Caco-2 (cell line): Measurements from ENCODE around the gene DUOX1. TPM values are rescaled to one million over a fixed set of nuclear protein-coding genes. Genes with fewer than 3 reads are reported as not detected.

Source experiments
- BruUV-seq: library from RNA; stranded (reverse); fragments of 400-500 nt; replicated peaks from 2 replicates; lab custom pipeline; 2021; lab: Mats Ljungman, UMichigan
- CTCF ChIA-PET: fragments of 300-600 bp; sonication (Branson Sonifier 250); formaldehyde crosslinking; loops from one replicate; lab custom pipeline; 2022; ENCODE audit warnings: antibody characterized with exemption; lab: Charles Lee
- POLR2A ChIA-PET: fragments of 300-600 bp; sonication (Branson Sonifier 250); formaldehyde crosslinking; loops from one replicate; lab custom pipeline; 2022; ENCODE audit warnings: antibody characterized with exemption; lab: Charles Lee
- DNase-seq, 2 experiments: peaks; one replicate each; pipeline versions ENCODE4 v3.0.0 to v3.0.0-alpha.2; 2020 to 2022
- H3K27me3 ChIP-seq: replicated peaks from 2 replicates; pipeline ENCODE4 v1.6.0; 2011; ENCODE audit warnings: low read length; ENCODE audit not compliant: control insufficient read depth, insufficient read depth
- H3K36me3 ChIP-seq: 2 replicates; pipeline ENCODE4 v1.5.1; 2011; ENCODE audit warnings: low read length; ENCODE audit not compliant: control insufficient read depth, insufficient read depth
- H3K4me1 ChIP-seq: fragments of 250-450 bp; sonication (Bioruptor Pico); 2 replicates; pipeline ENCODE4 v1.5.1; 2020; ENCODE audit warnings: mild to moderate bottlenecking
- H3K4me3 ChIP-seq: 2 replicates; pipeline ENCODE4 v1.5.1; 2011; ENCODE audit warnings: low read depth, mild to moderate bottlenecking, control low read depth, low read length
- H3K9me3 ChIP-seq: fragments of 250-450 bp; sonication (Bioruptor Pico); 2 replicates; pipeline ENCODE4 v1.5.1; 2020; ENCODE audit warnings: mild to moderate bottlenecking, moderate library complexity
- H3K27ac Mint-ChIP-seq: one replicate; pipeline ENCODE4 v1.8.0; 2022; ENCODE audit warnings: mixed read lengths; ENCODE audit not compliant: unreplicated experiment
- H3K27me3 Mint-ChIP-seq: one replicate; pipeline ENCODE4 v1.8.0; 2022; ENCODE audit warnings: mixed read lengths; ENCODE audit not compliant: insufficient read depth, unreplicated experiment
- H3K36me3 Mint-ChIP-seq: one replicate; pipeline ENCODE4 v1.8.0; 2022; ENCODE audit warnings: mild to moderate bottlenecking, mixed read lengths; ENCODE audit not compliant: insufficient read depth, unreplicated experiment
- H3K4me1 Mint-ChIP-seq: one replicate; pipeline ENCODE4 v1.8.0; 2022; ENCODE audit warnings: low read depth, mixed read lengths; ENCODE audit not compliant: unreplicated experiment
- H3K4me3 Mint-ChIP-seq: one replicate; pipeline ENCODE4 v1.8.0; 2022; ENCODE audit warnings: mild to moderate bottlenecking, moderate library complexity, mixed read lengths; ENCODE audit not compliant: unreplicated experiment
- H3K9me3 Mint-ChIP-seq: one replicate; pipeline ENCODE4 v1.8.0; 2022; ENCODE audit warnings: mixed read lengths; ENCODE audit not compliant: unreplicated experiment
- CTCF ChIP-seq, 2 experiments: fragments of 200-600 bp in 1 of 2; IDR thresholded peaks; 1 replicate in 1 of 2; 2 replicates in 1 of 2; pipeline versions ENCODE4 v1.5.1 to v1.8.0; 2011 to 2022; ENCODE audit warnings: antibody characterized with exemption in 1 of 2, control low read depth in 1 of 2, inconsistent platforms in 1 of 2, low read depth in 1 of 2, low read length in 1 of 2, mild to moderate bottlenecking in 1 of 2, moderate library complexity in 1 of 2; ENCODE audit not compliant: insufficient read depth in 1 of 2, severe bottlenecking in 1 of 2, unreplicated experiment in 1 of 2
- intact Hi-C: fragments of 100-400 bp; cut with micrococcal nuclease; formaldehyde crosslinking; loops from one replicate; pipeline ENCODE4 v1.10.0; 2022; ENCODE audit not compliant: unreplicated experiment
- total RNA-seq: library from RNA; stranded (reverse); gene quantifications from 2 replicates; pipeline ENCODE4 v1.2.3, GENCODE V29; 2022

Gene DUOX1
- total RNA-seq, 1 experiment from 2014 or later = 0.14 TPM

- ChIA-PET CTCF (interaction anchor here (1.2 kb wide), 1 partner anchor 42 kb away, joined by 4 read pairs; no protein-coding TSS in a partner anchor), POLR2A (no interaction called here)
- no peak overlapping the region for H3K4me3 ChIP-seq
- no peak for DNase-seq
- BruUV-seq = no TSS peak
- peaks cover 15% of the 10 kb centered on the region for H3K4me1 ChIP-seq
- peaks cover 6% of the 10 kb centered on the region for H3K36me3 Mint-ChIP-seq
- H3K27ac Mint-ChIP-seq = no peak overlapping the region
- H3K9me3 Mint-ChIP-seq = no peaks in the 10 kb centered on the region
- intact Hi-C loops = no loop called here
- H3K27me3 Mint-ChIP-seq = no peaks in the 10 kb centered on the region
- H3K36me3 ChIP-seq = no peaks in the 10 kb centered on the region; the same call in 1 of the 2 replicates
- no peak overlapping the region for H3K4me3 Mint-ChIP-seq
- H3K9me3 ChIP-seq = no peaks in the 10 kb centered on the region
- peaks cover 2% of the 10 kb centered on the region for H3K4me1 Mint-ChIP-seq
- no peak for TF ChIP-seq CTCF (IDR thresholded peaks at IDR 0.05; ENCODE audit: insufficient read depth in 1 of 2, low read depth in 1 of 2, low read length in 1 of 2, severe bottlenecking in 1 of 2, unreplicated experiment in 1 of 2)
- no peaks in the 10 kb centered on the region for H3K27me3 ChIP-seq
Measured at GRCh38 chr15:45168751-45169551, 39.2 kb downstream of the DUOX1 start.

GRCh38 chr15:45169608-45170480, 40.0 kb downstream of the DUOX1 start:
- DNase-seq = no peak
- Histone ChIP-seq H3K9me3 (no peaks in the 10 kb centered on the region), H3K4me3 (no peak overlapping the region), H3K27me3 (no peaks in the 10 kb centered on the region), H3K36me3 (no peaks in the 10 kb centered on the region; the same call in 1 of the 2 replicates), H3K4me1 (peaks cover 6% of the 10 kb centered on the region; the same call in 1 of the 2 replicates)
- CTCF ChIA-PET = no interaction called here
- POLR2A ChIA-PET = no interaction called here
- TF ChIP-seq CTCF (IDR thresholded peaks at IDR 0.05; ENCODE audit: insufficient read depth in 1 of 2, low read depth in 1 of 2, low read length in 1 of 2, severe bottlenecking in 1 of 2, unreplicated experiment in 1 of 2) = no peak
- Mint-ChIP-seq H3K4me3 (no peak overlapping the region), H3K36me3 (peaks cover 6% of the 10 kb centered on the region), H3K4me1 (no peaks in the 10 kb centered on the region), H3K27ac (no peak overlapping the region), H3K9me3 (no peaks in the 10 kb centered on the region), H3K27me3 (no peaks in the 10 kb centered on the region)
- BruUV-seq = no TSS peak
- intact Hi-C loops = no loop called here

GRCh38 chr15:45171912-45172311, 42.1 kb downstream of the DUOX1 start:
- no peak for DNase-seq
- no peaks in the 10 kb centered on the region for H3K36me3 Mint-ChIP-seq
- H3K36me3 ChIP-seq = no peaks in the 10 kb centered on the region; the same call in 1 of the 2 replicates
- H3K4me1 ChIP-seq = no peaks in the 10 kb centered on the region
- no peaks in the 10 kb centered on the region for H3K9me3 ChIP-seq
- CTCF ChIA-PET = no interaction called here
- no peak overlapping the region for H3K27ac Mint-ChIP-seq
- no peak for TF ChIP-seq CTCF (IDR thresholded peaks at IDR 0.05; ENCODE audit: insufficient read depth in 1 of 2, low read depth in 1 of 2, low read length in 1 of 2, severe bottlenecking in 1 of 2, unreplicated experiment in 1 of 2)
- no peaks in the 10 kb centered on the region for H3K27me3 ChIP-seq
- H3K27me3 Mint-ChIP-seq = no peaks in the 10 kb centered on the region
- POLR2A ChIA-PET = no interaction called here
- H3K4me1 Mint-ChIP-seq = no peaks in the 10 kb centered on the region
- no peak overlapping the region for H3K4me3 ChIP-seq
- intact Hi-C loops = no loop called here
- H3K4me3 Mint-ChIP-seq = no peak overlapping the region
- BruUV-seq = no TSS peak
- H3K9me3 Mint-ChIP-seq = no peaks in the 10 kb centered on the region
